Neural progenitor cell (in vitro differentiated cells): ENCODE results near the gene BMERB1.

Experiments
- CTCF ChIP-seq: fragments of 200-600 bp; sonication (generic); IDR thresholded peaks from 2 replicates; pipeline ENCODE4 v1.5.1; 2017; ENCODE audit warnings: antibody characterized with exemption, mild to moderate bottlenecking
- EZH2phosphoT487 ChIP-seq: fragments of 200-600 bp; sonication (generic); IDR thresholded peaks from 2 replicates; pipeline ENCODE4 v1.6.1; 2017; ENCODE audit warnings: antibody characterized with exemption

DNA sequence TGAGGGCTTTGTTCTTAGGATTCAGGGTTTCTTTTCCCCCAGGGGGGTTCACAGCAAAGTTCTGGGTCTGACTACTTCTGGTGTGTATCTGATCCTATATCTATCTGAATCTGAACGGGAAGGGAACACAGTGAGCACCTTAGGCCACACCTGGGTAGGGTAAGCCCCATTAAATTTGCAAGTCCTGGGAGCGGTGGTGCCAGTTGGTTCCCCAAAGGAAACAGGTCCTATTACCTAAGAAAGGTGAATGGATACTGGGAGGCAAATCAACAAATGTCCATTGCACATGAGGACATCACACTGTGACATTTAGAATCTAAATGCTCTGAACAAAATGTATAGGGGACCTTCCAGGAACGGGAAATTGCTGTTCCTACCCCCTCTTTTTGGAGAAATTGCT lies 54.6 kb downstream of the BMERB1 start:
- no peak for TF ChIP-seq CTCF
- TF ChIP-seq EZH2phosphoT487, result no peak
